GM19239 (cell line): Measurements from ENCODE around the gene TTLL5.
"Not testable (repeated sequence)": the region's sequence is repeated elsewhere in the genome, so short reads cannot be mapped to it uniquely, and the experiment has no call there.

Source experiments
- DNase-seq: peaks from one replicate; pipeline ENCODE4 v3.0.0; 2011; ENCODE audit warnings: low spot score; ENCODE audit not compliant: insufficient read length
- FAIRE-seq: peaks from 2 replicates; lab custom pipeline; 2011; peaks lifted over from hg19 to GRCh38; lab: Jason Lieb, UNC

Gene TTLL5

GRCh38 chr14:75649337-75649736, 11.7 kb upstream of the TTLL5 start:
- FAIRE-seq (no peak), DNase-seq (no peak)

DNA sequence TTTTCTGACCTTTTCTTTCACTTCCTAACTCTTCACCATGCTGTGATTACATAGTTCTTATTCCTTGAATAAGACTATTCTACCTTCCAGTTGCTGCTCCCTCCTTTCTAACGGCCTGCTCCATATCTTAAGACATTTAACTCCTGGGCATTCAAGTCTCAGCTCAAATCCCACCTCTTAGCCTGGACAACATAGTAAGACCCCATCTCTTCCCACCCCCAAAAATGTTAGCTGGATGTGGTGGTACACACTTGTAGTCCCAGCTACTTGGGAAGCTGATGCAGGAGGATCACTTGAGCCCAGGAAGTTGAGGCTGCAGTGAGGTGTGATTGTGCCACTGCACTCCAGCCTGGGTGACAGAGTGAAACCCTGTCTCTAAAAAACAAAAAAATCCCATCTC, 11.3 kb upstream of the TTLL5 start:
- no peak for DNase-seq
- FAIRE-seq, result no peak

DNA sequence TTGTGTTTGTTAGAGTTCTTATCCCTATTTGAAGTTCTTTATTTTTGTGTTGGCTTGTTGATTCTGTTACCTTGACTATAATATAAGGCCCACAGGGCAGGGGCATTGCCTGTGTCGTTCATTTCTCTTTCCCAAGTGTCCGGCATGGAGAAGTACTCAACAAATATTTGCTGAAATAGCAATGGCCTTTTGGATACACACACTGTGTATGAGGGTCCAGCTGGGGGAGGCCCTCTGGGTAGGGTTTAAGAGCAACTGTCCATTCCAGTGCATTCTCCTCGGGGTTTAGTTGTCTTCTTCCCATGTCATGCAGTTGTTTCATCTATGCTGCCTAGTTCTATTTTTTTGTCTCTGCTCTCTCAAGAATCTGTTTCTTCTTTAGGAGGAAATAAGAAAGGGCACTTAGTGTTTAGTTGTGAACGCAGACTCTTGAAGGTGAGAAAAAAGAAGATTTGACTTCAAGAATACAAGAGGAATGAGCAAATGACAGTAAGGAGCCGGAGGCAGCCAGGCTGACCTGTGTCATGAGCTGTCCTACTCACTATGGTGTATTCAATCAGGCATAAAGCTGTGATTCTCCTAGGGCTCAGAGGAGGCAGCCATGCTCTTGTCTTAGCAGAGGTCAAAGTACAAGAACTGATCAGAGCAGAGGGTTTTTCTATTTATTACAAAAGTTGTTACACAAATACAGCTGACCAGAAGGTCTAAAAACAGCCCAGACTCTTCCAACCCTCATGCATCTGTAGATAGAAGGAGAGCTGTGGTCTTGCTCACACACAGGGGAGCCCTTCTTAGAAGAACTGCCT, 10.6 kb upstream of the TTLL5 start:
- DNase-seq (no peak), FAIRE-seq (no peak)

DNA sequence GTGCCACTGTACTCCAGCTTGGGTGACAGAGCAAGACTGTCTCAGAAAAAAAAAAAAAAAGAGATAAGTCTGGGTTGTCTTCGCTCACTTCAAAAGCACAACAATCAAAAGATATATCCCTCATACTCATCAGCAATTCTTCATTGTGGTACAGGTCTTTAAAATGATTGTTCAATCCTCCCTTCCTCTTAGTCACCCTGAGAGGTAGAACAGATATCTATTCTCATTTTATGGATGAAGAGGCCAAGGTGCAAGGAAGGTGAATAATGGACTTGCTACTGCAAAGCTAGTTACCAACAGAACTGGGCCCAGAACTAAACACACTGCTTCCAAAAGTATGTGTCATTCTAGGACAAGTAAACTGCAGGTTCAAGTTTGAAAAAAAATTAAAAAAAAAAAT, 7.5 kb upstream of the TTLL5 start:
- DNase-seq, result no peak
- FAIRE-seq, result no peak

DNA sequence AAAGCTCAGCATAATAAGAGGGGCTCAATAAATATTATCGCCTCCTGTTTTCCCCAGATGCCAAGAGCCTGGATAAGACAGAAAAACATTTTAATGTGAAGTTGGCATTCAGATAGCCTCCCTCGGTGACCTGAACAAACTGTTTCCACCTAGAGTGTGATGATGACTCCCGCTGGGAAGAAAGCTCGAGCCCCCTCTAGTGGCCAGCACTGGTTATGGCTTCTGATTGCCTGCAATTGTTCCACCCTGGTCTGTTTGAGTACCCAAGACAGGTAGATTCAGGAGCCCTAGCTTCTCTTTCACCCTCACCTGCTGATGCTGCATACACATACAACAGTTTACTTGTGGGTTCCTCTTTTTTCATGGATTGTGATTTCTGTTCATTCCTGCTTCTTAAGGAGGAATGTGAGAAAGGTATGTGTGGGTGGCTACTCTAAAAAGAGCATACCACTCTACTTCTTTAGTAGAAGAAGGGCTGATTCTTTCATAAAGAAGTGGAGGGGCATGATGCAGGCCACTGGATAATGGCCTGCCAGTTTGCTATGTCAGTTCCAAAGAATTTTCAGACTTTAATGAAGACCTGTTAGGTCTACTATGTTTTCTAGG, 6.8 kb upstream of the TTLL5 start:
- FAIRE-seq (peak; percentile 94), DNase-seq (peak; percentile 70)

- DNase-seq (no peak), FAIRE-seq (no peak)
These were observed 5.8 kb upstream of the TTLL5 start for GRCh38 chr14:75655235-75655634.

- DNase-seq (no peak), FAIRE-seq (no peak)
These were observed 3.7 kb upstream of the TTLL5 start for GRCh38 chr14:75657331-75657730.

GRCh38 chr14:75658957-75659356, 2.1 kb upstream of the TTLL5 start:
- no peak for FAIRE-seq

DNA sequence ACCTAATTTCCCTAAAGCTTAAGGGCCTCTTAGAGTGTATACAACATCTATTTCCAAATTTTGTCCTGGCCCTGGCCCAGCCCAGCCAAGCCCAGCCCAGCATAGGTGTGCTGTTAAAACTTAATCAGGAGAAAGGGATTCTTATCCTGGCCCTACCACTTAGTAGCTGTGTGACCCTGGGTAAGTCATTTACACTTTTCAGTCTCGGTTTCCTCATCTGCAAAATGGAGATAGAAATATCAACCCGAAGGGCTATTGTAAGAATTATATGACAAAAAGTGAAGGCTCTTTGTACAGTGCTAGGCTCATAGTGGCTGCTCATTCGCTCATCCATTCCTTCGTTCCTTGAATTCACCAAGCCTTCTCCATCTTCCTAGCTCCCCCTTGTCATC, 812 bp upstream of the TTLL5 start:
- no peak for DNase-seq
- no peak for FAIRE-seq

More at GRCh38 chr14:75658957-75659356, 2.1 kb upstream of the TTLL5 start:
- DNase-seq, result no peak

- no peak for DNase-seq
These were observed 411 bp downstream of the TTLL5 start for GRCh38 chr14:75661499-75661814.

GRCh38 chr14:75662966-75663365, 1.9 kb downstream of the TTLL5 start:
- FAIRE-seq (no peak), DNase-seq (no peak)

More at GRCh38 chr14:75661499-75661814, 411 bp downstream of the TTLL5 start:
- no peak for FAIRE-seq

GRCh38 chr14:75667099-75667765, 6.2 kb downstream of the TTLL5 start:
- FAIRE-seq (no peak), DNase-seq (no peak)

GRCh38 chr14:75672605-75673192, 11.7 kb downstream of the TTLL5 start:
- FAIRE-seq (no peak), DNase-seq (no peak)

- FAIRE-seq, result peak; percentile 89
- no peak for DNase-seq
These were observed 12.4 kb downstream of the TTLL5 start for GRCh38 chr14:75673345-75674035.

DNA sequence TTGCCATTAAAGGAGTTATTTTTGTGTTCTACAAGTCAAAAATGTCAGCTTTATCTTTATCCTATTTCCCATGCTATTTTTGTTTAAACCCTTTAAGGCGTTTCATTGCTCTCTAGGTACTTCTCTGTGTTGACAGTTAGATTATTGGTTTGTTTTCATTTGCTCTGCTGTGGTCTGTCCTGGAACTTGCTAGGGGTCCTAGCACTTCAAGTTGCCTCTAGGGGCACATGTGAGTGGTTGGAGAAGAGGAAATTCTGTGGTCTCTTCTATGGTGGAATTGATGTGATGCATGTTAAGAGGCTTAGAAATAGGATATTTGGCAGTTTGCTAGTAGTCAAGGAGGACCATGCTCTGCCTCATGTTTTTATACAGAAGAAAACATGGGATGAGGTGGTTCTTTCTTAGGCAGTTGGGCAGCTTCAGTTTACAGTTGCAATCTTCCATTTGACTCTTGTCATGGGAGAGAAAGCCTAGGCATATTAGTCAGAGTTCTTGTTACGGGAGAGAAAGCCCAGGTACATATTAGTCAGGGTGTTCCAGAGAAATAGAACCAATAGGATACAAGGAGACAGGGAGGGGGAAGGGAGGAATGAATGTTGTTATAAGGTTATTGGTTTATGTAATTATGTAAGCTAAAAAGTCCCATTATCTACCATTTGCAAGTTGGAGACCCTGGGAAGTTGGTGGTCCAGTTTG, 14.4 kb downstream of the TTLL5 start:
- no peak for FAIRE-seq
- DNase-seq, result no peak

- FAIRE-seq, result no peak
- no peak for DNase-seq
These were observed 24.9 kb downstream of the TTLL5 start for GRCh38 chr14:75685910-75686309.

DNA sequence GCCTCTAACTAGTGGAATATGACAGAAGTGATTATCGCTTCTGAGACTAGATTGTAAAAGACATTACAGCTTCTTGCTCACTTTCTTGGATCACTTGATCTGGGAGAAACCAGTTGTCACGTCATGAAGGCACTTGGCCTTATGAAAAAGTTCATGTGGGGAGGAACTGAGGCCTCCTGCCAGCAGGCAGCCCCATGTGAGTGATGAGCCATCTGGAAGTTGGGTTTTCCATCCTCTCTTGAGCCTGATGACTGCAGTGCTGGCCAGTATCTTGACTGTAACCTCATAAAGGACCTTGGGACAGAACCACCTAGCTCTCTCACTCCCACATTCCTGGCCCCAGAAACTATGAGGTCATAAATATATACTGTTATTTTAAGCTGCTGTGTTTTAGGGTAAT, 28.0 kb downstream of the TTLL5 start:
- FAIRE-seq (no peak), DNase-seq (no peak)

DNA sequence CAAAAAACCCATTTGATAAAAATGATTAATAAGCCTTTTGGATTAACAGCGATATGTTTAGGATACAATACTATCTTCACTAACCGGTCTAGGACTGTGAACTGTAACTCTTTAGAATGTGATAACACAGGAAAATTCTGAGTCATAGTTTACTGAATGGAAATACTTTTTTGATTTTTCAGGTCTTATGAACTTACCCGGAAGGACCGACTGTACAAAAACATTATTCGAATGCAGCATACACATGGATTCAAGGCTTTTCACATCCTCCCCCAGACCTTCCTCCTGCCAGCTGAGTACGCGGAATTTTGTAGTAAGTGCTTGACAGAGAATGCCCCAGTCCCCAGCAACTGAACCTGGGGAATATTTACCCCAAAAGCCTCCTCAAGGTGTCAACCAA, 29.0 kb downstream of the TTLL5 start:
- FAIRE-seq, result no peak

GRCh38 chr14:75695025-75695424, 34.0 kb downstream of the TTLL5 start:
- FAIRE-seq, DNase-seq: not testable (repeated sequence)

More for the DNA sequence above, 29.0 kb downstream of the TTLL5 start:
- DNase-seq, result no peak

GRCh38 chr14:75697386-75697785, 36.3 kb downstream of the TTLL5 start:
- FAIRE-seq (no peak), DNase-seq (no peak)
